IPS-15b (cell line): Measurements from ENCODE around the gene CPN2.

Experiments used
- H3K27me3 ChIP-seq: one replicate; pipeline ENCODE4 v1.6.1; 2013; ENCODE audit warnings: low read length; ENCODE audit not compliant: control insufficient read depth, insufficient read depth
- H3K36me3 ChIP-seq: one replicate; pipeline ENCODE4 v1.6.1; 2013; ENCODE audit warnings: low read length; ENCODE audit not compliant: control insufficient read depth, insufficient read depth
- H3K4me1 ChIP-seq: one replicate; pipeline ENCODE4 v1.6.1; 2013; ENCODE audit warnings: mild to moderate bottlenecking, low read length; ENCODE audit not compliant: control insufficient read depth, insufficient read depth
- H3K4me3 ChIP-seq: one replicate; pipeline ENCODE4 v1.5.1; 2013; ENCODE audit warnings: low read depth, low read length
- H3K9ac ChIP-seq: one replicate; pipeline ENCODE4 v1.6.1; 2013; ENCODE audit warnings: low read depth, mild to moderate bottlenecking, low read length
- H3K9me3 ChIP-seq: one replicate; pipeline ENCODE4 v1.6.1; 2013; ENCODE audit warnings: mild to moderate bottlenecking, low read length; ENCODE audit not compliant: control insufficient read depth, insufficient read depth

CPN2 gene

DNA sequence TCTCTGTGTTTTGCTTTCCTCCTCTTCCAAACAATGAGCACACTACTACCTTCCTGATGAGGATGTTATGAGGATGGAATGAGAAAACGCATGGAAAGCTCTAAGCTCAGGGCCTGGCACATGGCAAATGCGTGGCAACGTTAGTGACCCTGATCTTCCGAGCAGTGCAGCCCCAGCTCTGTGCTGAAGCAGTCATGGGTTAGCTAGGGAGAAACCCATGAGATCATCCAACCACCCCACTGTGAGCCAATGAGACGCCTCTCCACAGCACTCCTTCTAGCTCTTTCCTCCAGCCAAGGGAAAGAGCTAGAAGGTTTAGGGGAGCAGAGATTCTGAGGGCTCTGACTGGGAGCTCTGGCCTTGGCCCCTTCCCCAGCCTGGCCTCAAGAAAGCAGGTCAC is 4.5 kb downstream of the CPN2 start:
- Histone ChIP-seq H3K9me3 (no peaks in the 10 kb centered on the region), H3K4me1 (no peaks in the 10 kb centered on the region), H3K4me3 (no peak overlapping the region), H3K36me3 (no peaks in the 10 kb centered on the region), H3K9ac (no peak overlapping the region), H3K27me3 (peaks cover 19% of the 10 kb centered on the region)

DNA sequence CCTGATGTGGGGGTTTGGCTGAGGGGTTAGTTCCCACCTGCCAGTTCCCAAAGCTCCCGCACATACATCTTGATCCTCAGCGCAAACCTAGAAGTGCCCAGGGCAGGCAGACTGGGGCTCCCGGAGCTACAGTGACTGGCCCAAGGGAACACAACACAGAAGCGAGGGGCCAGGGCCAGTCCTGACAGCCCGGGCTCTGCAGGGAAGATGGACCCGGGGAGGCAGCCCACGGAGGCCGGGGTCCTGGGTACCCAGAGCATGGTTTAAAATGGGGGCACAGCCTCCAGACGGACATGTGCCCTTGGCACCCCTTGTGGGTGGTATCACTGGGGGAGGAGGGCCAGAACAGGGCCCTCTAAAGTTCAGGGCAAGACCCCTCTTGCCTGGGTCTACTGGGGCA is 5.1 kb downstream of the CPN2 start:
- no peaks in the 10 kb centered on the region for H3K36me3 ChIP-seq
- no peak overlapping the region for H3K4me3 ChIP-seq
- no peaks in the 10 kb centered on the region for H3K9me3 ChIP-seq
- no peak overlapping the region for H3K9ac ChIP-seq
- H3K27me3 ChIP-seq: peaks cover 19% of the 10 kb centered on the region
- H3K4me1 ChIP-seq: no peaks in the 10 kb centered on the region

DNA sequence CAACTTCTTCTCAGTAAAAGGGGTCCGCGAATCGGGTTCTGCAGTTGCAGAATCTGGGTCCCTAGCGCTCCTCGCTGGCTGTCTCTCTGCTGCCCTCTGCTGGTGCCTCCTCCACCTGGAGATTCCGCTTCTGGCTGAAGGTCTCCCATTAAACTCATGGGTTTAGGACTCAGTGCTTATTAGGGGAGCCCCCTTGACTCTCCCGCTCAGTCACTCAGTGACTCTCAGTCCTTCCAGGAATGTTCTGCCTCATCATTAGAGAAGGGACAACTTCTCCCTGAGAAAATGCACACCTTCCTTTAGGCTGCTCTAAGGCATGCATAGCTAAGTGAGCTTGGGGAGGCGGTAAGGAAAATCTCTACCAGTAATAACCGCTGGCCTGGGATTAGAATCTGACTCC is 7.1 kb downstream of the CPN2 start:
- H3K9me3 ChIP-seq: no peaks in the 10 kb centered on the region
- peaks cover 19% of the 10 kb centered on the region for H3K27me3 ChIP-seq
- no peaks in the 10 kb centered on the region for H3K36me3 ChIP-seq
- H3K4me1 ChIP-seq: peaks cover 10% of the 10 kb centered on the region
- H3K4me3 ChIP-seq: no peak overlapping the region
- no peak overlapping the region for H3K9ac ChIP-seq

DNA sequence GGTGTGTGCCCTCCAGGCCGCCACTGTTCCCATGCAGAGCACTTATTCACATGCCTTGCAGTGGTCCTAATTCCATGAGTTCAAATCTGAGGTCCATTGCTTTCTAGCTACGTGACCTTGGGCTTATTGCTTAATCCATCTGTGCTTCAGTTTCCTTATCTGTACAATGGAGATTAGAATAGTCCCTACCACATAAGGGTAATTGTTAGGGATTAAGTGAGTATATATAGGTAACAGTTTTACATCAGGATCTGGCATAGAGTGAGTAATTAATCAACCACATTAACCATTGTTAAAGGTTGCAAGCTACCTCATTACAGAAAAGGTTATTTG is 7.6 kb downstream of the CPN2 start:
- H3K9ac ChIP-seq: no peak overlapping the region

DNA sequence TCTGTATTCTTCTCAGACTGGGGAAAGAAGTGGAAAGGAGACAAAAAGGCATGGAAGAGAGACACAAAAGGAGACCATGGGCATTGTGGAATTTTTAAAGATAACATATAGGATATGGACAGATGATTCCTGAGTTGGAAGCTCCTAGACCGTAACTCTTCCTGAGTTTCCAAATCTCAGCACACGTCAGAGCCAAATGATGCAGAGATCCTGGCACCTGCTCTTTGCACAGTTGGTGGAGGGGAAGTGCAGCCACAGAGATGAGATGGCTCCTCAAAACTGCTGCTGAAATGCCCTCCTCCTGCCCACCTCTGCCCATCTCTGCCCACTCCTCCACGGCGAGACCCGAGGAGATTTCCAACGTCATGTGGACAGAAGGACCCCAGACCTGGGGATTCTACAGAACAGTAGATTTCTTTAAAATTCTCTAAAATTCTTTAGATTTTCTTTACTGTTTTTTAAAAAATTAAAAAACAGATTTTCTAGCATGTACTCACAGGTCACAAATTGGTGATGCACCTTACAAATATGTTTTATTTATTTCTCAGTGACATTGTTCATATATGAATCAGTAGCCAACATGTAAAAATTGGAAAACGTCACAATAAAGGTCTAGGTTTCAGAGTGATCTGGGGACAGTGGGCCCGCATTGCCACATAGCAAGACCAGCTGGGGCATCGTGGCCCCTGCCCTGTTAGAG is 8.1 kb downstream of the CPN2 start:
- no peak overlapping the region for H3K9ac ChIP-seq
- H3K9me3 ChIP-seq: no peaks in the 10 kb centered on the region
- no peaks in the 10 kb centered on the region for H3K36me3 ChIP-seq
- H3K27me3 ChIP-seq: peaks cover 19% of the 10 kb centered on the region
- H3K4me3 ChIP-seq: no peak overlapping the region
- peaks cover 10% of the 10 kb centered on the region for H3K4me1 ChIP-seq

More for the DNA sequence above, 7.6 kb downstream of the CPN2 start:
- peaks cover 19% of the 10 kb centered on the region for H3K27me3 ChIP-seq
- no peaks in the 10 kb centered on the region for H3K36me3 ChIP-seq
- H3K9me3 ChIP-seq: no peaks in the 10 kb centered on the region
- H3K4me1 ChIP-seq: peaks cover 10% of the 10 kb centered on the region
- H3K4me3 ChIP-seq: no peak overlapping the region

DNA sequence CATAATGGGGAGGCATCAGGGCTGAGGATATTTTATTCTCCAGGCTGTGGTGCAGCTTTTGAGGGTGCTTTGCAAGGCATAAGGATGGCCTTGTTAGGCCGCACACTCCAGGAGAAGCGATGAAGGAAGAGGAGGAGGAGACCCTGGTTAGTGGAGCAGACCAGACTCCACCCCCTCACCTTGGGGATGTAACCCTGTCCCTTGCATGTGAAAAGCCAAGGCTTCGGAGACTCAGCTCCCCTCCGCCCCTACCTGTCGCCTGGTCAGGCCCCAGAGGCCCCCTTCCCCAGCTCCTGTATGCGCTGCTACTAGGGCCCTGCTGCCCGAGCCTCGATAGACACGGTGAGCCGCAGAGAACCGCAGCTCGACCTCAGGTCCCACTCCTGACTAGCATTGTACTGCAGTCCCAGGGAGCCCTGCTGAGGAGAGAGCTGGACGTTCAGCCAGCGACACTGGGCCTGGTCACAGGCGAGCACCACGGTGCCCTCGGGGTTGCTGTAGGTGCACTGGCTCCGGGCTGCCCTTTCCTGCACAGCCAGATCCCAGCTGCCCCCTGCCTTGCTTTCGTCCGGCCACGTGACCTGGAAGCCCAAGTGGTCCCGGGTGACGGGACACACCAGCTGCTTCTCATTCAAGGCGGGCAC is 10.2 kb downstream of the CPN2 start:
- Histone ChIP-seq H3K9ac (no peak overlapping the region), H3K9me3 (no peaks in the 10 kb centered on the region), H3K4me3 (no peak overlapping the region), H3K27me3 (peaks cover 19% of the 10 kb centered on the region), H3K4me1 (peaks cover 10% of the 10 kb centered on the region), H3K36me3 (no peaks in the 10 kb centered on the region)

DNA sequence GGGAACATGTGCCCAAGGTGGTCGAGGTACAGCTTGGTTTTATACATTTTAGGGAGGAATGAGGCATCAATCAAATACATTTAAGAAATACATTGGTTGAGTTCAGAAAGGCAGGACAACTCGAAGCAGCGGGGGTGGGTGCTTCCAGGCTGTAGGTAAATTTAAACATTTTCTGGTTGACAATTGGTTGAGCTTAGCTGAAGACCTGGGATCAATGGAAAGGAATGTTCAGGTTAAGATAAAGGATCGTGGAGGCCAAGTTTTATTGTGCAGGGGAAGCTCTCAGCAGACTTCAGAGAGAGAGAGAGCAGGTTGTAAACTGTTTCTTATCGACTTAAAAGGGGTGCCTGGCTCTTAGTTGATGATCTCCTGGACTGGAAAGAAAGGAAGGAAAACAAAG is 11.3 kb downstream of the CPN2 start:
- Histone ChIP-seq H3K27me3 (peaks cover 19% of the 10 kb centered on the region), H3K9ac (no peak overlapping the region), H3K4me3 (no peak overlapping the region), H3K9me3 (no peaks in the 10 kb centered on the region), H3K36me3 (no peaks in the 10 kb centered on the region), H3K4me1 (peaks cover 10% of the 10 kb centered on the region)

DNA sequence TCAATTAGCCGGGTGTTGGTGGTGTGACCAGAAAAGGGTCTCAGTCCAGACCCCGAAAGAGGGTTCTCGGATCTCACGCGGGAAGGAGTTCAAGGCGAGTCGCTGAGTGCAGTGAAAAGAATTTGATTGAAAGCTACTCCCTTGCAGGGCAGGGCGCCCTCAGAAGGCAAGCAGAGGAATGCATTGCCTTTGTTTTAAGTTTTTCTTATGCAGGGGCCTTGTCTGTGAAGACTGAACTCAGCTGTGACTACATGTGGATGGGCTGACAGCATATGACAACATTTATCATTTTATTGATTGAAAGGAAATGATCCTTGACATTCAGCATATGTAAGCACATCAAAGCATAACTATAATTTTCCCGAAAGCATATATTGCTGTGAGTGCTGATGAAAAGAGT is 11.8 kb downstream of the CPN2 start:
- H3K9ac ChIP-seq: no peak overlapping the region
- H3K27me3 ChIP-seq: peaks cover 19% of the 10 kb centered on the region
- no peaks in the 10 kb centered on the region for H3K9me3 ChIP-seq
- H3K36me3 ChIP-seq: no peaks in the 10 kb centered on the region
- no peak overlapping the region for H3K4me3 ChIP-seq
- H3K4me1 ChIP-seq: peaks cover 10% of the 10 kb centered on the region

DNA sequence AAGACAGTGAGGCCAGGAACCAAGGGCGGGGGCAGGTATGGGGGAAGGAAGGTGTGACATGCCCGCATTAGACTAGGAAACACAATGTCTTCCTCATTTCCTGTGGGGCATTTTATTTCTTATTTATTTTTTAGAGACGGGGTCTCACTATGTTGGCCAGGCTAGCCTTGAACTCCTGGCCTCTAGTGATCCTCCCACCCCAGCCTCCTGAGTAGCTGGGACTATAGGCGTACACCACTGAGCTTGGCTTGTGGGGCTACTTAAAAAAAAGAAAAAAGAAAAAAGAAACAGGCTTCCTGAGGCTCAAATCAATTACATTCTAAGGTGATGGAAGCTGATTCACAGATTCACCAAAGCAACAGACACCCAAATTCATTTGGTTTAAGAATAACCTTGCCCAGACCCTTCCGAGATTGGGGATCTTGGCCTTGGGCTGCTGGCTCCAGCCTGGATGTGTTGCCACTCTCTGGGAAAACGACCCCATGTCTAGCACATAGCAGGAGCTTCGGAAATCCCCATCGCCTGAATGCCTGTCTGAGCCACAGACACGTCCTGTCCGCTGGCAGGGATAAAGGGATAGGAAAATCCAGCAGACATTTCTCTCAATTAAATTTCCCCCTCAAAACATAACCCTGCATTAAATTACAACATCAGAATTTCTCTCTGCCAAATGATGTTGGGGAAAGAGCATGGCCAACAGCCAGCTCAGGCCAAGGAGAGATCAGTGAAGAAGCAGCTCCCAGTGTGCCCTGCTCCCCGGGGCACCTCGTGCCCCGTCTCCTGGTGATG is 13.0 kb downstream of the CPN2 start:
- Histone ChIP-seq H3K9me3 (no peaks in the 10 kb centered on the region), H3K36me3 (no peaks in the 10 kb centered on the region), H3K4me1 (peaks cover 12% of the 10 kb centered on the region), H3K4me3 (no peak overlapping the region), H3K27me3 (peaks cover 23% of the 10 kb centered on the region), H3K9ac (no peak overlapping the region)

DNA sequence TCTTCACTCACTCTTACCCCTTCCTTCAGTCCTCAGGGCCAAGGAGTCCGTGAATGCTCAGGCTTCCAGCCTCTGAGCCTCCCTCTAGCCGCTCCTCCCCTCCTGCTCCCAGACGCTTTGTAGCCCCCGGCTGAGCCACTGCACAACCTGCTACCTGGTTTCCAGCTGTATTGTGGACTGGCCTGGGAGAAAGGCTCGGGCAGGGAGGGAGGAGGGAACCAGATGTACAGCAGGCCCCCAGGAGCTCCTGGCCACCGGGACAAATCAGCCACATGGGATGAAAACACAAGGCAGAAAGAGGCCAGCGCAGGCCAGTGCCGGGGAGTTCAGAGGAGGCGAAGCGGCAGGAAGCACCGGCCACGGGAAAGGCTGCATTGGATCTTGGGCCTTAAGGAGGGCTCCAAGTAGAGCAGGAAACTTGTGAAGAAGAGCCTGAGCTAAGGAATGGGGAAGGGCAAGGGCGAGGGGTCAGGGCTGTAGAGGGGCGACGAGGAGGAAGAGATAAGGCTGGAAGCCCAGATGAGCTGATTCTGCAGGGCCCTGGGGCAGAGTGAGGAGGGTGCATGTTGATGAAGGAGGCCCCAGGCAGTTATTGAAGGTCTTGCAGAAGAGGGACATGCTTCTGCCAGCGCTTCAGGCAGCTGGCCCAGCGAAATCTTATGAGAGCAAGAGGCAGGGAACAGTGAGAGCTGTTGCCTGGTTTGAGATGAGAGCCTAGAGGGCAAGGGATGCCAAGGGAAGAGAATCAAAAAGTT is 14.3 kb downstream of the CPN2 start:
- no peaks in the 10 kb centered on the region for H3K9me3 ChIP-seq
- no peak overlapping the region for H3K9ac ChIP-seq
- no peaks in the 10 kb centered on the region for H3K36me3 ChIP-seq
- H3K4me3 ChIP-seq: no peak overlapping the region
- H3K27me3 ChIP-seq: peaks cover 24% of the 10 kb centered on the region
- peaks cover 13% of the 10 kb centered on the region for H3K4me1 ChIP-seq

DNA sequence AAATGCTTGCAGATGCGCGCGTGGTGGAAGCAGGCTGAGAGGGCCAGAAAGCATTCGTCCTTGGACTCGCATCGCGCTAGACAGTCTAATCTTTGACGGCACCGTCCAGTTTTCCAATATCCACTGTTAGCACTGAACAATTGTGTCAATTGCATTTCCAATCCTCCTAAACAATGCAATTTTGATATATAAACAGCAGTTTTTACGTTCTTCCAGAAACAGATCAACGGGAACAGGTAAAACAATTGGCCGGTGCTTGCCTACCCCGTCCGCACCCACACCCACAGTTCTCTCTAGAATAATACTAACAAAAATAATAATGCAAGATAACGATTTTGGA is 17.2 kb downstream of the CPN2 start:
- Histone ChIP-seq H3K4me3 (no peak overlapping the region), H3K27me3 (peaks cover 26% of the 10 kb centered on the region)

More for the DNA sequence above, 17.2 kb downstream of the CPN2 start:
- Histone ChIP-seq H3K36me3 (no peaks in the 10 kb centered on the region), H3K4me1 (peaks cover 3% of the 10 kb centered on the region), H3K9me3 (no peaks in the 10 kb centered on the region), H3K9ac (no peak overlapping the region)
